ENCODE data around the gene FRMPD2. TPM values are rescaled to one million over a fixed set of nuclear protein-coding genes. Genes with fewer than 3 reads are reported as not detected.

The FRMPD2 gene
- total and polyA plus RNA-seq, 2 of the 4 experiments (the other 2 are of a cell fraction): 0.18 TPM; not detected in 1

DNA sequence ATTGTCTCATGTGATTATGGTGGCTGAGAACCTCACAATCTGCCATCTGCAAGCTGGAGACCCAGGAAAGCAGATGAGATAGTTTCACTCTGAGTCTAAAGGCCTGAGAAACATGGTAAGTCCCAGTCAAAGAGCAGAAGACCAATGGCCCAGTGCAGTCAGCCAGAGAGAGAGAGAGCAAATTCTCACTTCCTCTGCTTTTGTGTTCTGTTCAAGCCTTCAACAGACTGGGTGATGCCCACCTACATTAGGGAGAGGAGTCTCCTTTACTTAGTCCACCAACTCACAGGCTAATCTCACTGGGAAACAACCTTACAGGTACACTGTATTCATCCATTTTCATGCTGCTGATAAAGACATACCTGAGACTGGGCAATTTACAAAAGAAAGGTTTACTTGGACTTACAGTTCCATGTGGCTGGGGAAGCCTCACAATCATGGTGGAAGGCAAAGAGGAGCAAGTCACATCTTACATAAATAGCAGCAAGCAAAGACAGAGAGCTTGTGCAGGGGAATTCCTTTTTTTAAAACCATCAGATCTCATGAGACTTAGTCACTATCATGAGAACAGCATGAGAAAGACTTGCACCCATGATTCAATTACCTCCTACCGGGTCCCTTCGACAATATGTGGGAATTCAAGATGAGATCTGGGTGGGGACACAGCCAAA, 4.7 kb upstream of the FRMPD2 start:
- CTCF ChIA-PET: no interaction called here
- Histone ChIP-seq H3K27me3 (ENCODE audit: control insufficient read depth, insufficient read depth, low read length) (peaks cover 8% of the 10 kb centered on the region), H3K4me3 (ENCODE audit: insufficient read depth, low read depth, low read length) (no peak overlapping the region), H3K27ac (ENCODE audit: insufficient read depth, low read length) (no peak overlapping the region), H3K4me1 (ENCODE audit: control insufficient read depth, insufficient read depth, low read length) (no peaks in the 10 kb centered on the region), H3K4ac (ENCODE audit: low read depth, low read length) (no peak overlapping the region), H2BK15ac (ENCODE audit: low read depth, low read length) (no peak overlapping the region), H3K9me1 (ENCODE audit: insufficient read depth, low read length) (no peaks in the 10 kb centered on the region), H4K91ac (ENCODE audit: insufficient read depth, low read depth, low read length) (no peak overlapping the region), H2AFZ (replicated peaks; ENCODE audit: low read length, poor library complexity) (no peak overlapping the region), H2BK120ac (ENCODE audit: low read depth, low read length) (no peak overlapping the region), H4K8ac (ENCODE audit: low read depth in 2 of 2, low read length in 2 of 2) (no peak overlapping the region), H4K20me1 (ENCODE audit: insufficient read depth, low read length) (no peaks in the 10 kb centered on the region), H3K9ac (ENCODE audit: low read depth, low read length) (no peak overlapping the region), H3K9me3 (ENCODE audit: control insufficient read depth, insufficient read depth, low read length) (no peaks in the 10 kb centered on the region), H3K36me3 (ENCODE audit: control insufficient read depth, insufficient read depth, low read length) (no peaks in the 10 kb centered on the region), H3K14ac (replicated peaks; ENCODE audit: low read depth, low read length) (no peak overlapping the region), H2BK5ac (ENCODE audit: low read depth, low read length, poor library complexity, severe bottlenecking) (no peak overlapping the region), H3K18ac (ENCODE audit: low read depth, low read length) (no peak overlapping the region), H2AK9ac (replicated peaks; ENCODE audit: low read depth, low read length, poor library complexity) (no peak overlapping the region), H3K56ac (ENCODE audit: extremely low read depth, insufficient read depth, low read length) (no peak overlapping the region), H2BK20ac (ENCODE audit: low read depth, low read length) (no peak overlapping the region), H3K23ac (ENCODE audit: low read depth, low read length) (no peak overlapping the region), H4K5ac (ENCODE audit: low read depth, low read length) (no peak overlapping the region), H3K4me2 (ENCODE audit: low read depth, low read length) (no peak overlapping the region), H3K79me1 (ENCODE audit: low read depth in 1 of 2, low read length in 2 of 2) (no peaks in the 10 kb centered on the region), H2AK5ac (ENCODE audit: low read depth, low read length) (no peak overlapping the region)
- ATAC-seq (ENCODE audit: low read depth) (no peak), DNase-seq (no peak)
- in situ Hi-C loops (cut with MboI; ENCODE audit: low sequenced_read_pairs): no loop called here
- intact Hi-C loops (cut with micrococcal nuclease): loop anchor here (2.0 kb wide), 1 partner anchor 20 kb away; no protein-coding TSS in a partner anchor
- dilution Hi-C loops (cut with HindIII; ENCODE audit: low sequenced_read_pairs, unreplicated experiment): no loop called here
- POLR2A ChIA-PET (ENCODE audit: unreplicated experiment): no interaction called here
- TF ChIP-seq CEBPB (IDR thresholded peaks at IDR 0.05; ENCODE audit: low read depth, low read length) (no peak), FOS (IDR thresholded peaks at IDR 0.05; ENCODE audit: low read depth, low read length) (no peak), MAFK (IDR thresholded peaks at IDR 0.05; ENCODE audit: low read depth, low read length) (no peak), SMC3 (IDR thresholded peaks at IDR 0.05; ENCODE audit: low read depth, low read length) (no peak), RCOR1 (IDR thresholded peaks at IDR 0.05; ENCODE audit: insufficient replicate concordance, low read length) (no peak), MAZ (IDR thresholded peaks at IDR 0.05; ENCODE audit: borderline replicate concordance, low read depth, low read length) (no peak), MXI1 (IDR thresholded peaks at IDR 0.05; ENCODE audit: borderline replicate concordance, low read depth, low read length) (no peak), USF2 (IDR thresholded peaks at IDR 0.05; ENCODE audit: low read depth, low read length) (no peak), RFX5 (IDR thresholded peaks at IDR 0.05; ENCODE audit: low read depth, low read length) (no peak), POLR2A (IDR thresholded peaks at IDR 0.05; ENCODE audit: low read depth, low read length) (no peak), BHLHE40 (IDR thresholded peaks at IDR 0.05; ENCODE audit: low read depth, low read length) (no peak), NFE2L2 (IDR thresholded peaks at IDR 0.05; ENCODE audit: low read depth, low read length) (no peak), RAD21 (IDR thresholded peaks at IDR 0.05; ENCODE audit: low read length) (no peak), CHD1 (IDR thresholded peaks at IDR 0.05; ENCODE audit: low read depth, low read length) (no peak)
- TF ChIP-seq, protein P1, sequence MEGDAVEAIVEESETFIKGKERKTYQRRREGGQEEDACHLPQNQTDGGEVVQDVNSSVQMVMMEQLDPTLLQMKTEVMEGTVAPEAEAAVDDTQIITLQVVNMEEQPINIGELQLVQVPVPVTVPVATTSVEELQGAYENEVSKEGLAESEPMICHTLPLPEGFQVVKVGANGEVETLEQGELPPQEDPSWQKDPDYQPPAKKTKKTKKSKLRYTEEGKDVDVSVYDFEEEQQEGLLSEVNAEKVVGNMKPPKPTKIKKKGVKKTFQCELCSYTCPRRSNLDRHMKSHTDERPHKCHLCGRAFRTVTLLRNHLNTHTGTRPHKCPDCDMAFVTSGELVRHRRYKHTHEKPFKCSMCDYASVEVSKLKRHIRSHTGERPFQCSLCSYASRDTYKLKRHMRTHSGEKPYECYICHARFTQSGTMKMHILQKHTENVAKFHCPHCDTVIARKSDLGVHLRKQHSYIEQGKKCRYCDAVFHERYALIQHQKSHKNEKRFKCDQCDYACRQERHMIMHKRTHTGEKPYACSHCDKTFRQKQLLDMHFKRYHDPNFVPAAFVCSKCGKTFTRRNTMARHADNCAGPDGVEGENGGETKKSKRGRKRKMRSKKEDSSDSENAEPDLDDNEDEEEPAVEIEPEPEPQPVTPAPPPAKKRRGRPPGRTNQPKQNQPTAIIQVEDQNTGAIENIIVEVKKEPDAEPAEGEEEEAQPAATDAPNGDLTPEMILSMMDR (conservative IDR thresholded peaks at IDR 0.05; ENCODE audit: low read depth, low read length): no peak
- TF ChIP-seq, protein P2, sequence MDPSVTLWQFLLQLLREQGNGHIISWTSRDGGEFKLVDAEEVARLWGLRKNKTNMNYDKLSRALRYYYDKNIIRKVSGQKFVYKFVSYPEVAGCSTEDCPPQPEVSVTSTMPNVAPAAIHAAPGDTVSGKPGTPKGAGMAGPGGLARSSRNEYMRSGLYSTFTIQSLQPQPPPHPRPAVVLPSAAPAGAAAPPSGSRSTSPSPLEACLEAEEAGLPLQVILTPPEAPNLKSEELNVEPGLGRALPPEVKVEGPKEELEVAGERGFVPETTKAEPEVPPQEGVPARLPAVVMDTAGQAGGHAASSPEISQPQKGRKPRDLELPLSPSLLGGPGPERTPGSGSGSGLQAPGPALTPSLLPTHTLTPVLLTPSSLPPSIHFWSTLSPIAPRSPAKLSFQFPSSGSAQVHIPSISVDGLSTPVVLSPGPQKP (IDR thresholded peaks at IDR 0.05; ENCODE audit: borderline replicate concordance, low read depth, low read length): no peak
- WGBS, 2 experiments (ENCODE audit: extremely low coverage in 2 of 2, insufficient read length in 1 of 2): no CpG with 5 or more reads among the region's 2 CpGs
- no TSS peak for BruUV-seq (replicated peaks)
